NCI-H1048 (cell line): ENCODE measurements around the gene ATP8B1.
"Not testable (repeated sequence)": the region's sequence is repeated elsewhere in the genome, so short reads cannot be mapped to it uniquely, and the experiment has no call there.

Experiments used
- DNase-seq: peaks from one replicate; lab custom pipeline; 2025; lab: John Stamatoyannopoulos, UW

Gene ATP8B1

GRCh38 chr18:57719211-57719935, 83.7 kb downstream of the ATP8B1 start:
- DNase-seq = not testable (repeated sequence)

GRCh38 chr18:57716549-57716948, 86.6 kb downstream of the ATP8B1 start:
- DNase-seq = no peak

- no peak for DNase-seq
Observed at GRCh38 chr18:57715671-57716070, 87.4 kb downstream of the ATP8B1 start.

- no peak for DNase-seq
Observed at GRCh38 chr18:57715073-57715472, 88.0 kb downstream of the ATP8B1 start.

GRCh38 chr18:57710226-57710625, 92.9 kb downstream of the ATP8B1 start:
- DNase-seq = no peak

- DNase-seq = no peak
Observed at GRCh38 chr18:57709335-57709734, 93.8 kb downstream of the ATP8B1 start.

- no peak for DNase-seq
Observed at GRCh38 chr18:57708288-57708687, 94.8 kb downstream of the ATP8B1 start.

GRCh38 chr18:57705832-57706595, 97.1 kb downstream of the ATP8B1 start:
- DNase-seq = no peak

- DNase-seq = no peak
Observed at GRCh38 chr18:57705011-57705410, 98.1 kb downstream of the ATP8B1 start.

GRCh38 chr18:57698571-57699276, 104.4 kb downstream of the ATP8B1 start:
- peak; percentile 14 for DNase-seq

GRCh38 chr18:57697426-57697825, 105.7 kb downstream of the ATP8B1 start:
- no peak for DNase-seq

- DNase-seq = no peak
Observed at GRCh38 chr18:57696271-57696670, 106.8 kb downstream of the ATP8B1 start.

GRCh38 chr18:57691363-57691762, 111.8 kb downstream of the ATP8B1 start:
- DNase-seq = no peak

- no peak for DNase-seq
Observed at GRCh38 chr18:57687970-57688369, 115.1 kb downstream of the ATP8B1 start.

GRCh38 chr18:57683470-57683869, 119.6 kb downstream of the ATP8B1 start:
- DNase-seq = no peak

- DNase-seq = no peak
Observed at GRCh38 chr18:57677262-57678211, 125.6 kb downstream of the ATP8B1 start.

GRCh38 chr18:57674891-57675290, 128.2 kb downstream of the ATP8B1 start:
- DNase-seq = no peak

- no peak for DNase-seq
Observed at GRCh38 chr18:57670046-57670445, 133.1 kb downstream of the ATP8B1 start.

- no peak for DNase-seq
Observed at GRCh38 chr18:57668021-57668420, 135.1 kb downstream of the ATP8B1 start.

- no peak for DNase-seq
Observed at GRCh38 chr18:57666818-57667497, 136.2 kb downstream of the ATP8B1 start.

GRCh38 chr18:57664568-57665165, 138.4 kb downstream of the ATP8B1 start:
- no peak for DNase-seq
